A673 (cell line): ENCODE results near the gene UVRAG. TPM values are rescaled to one million over a fixed set of nuclear protein-coding genes. Genes with fewer than 3 reads are reported as not detected.
"Not testable (repeated sequence)": the region's sequence is repeated elsewhere in the genome, so short reads cannot be mapped to it uniquely, and the experiment has no call there.

Experiments used
- BruUV-seq: library from RNA; stranded (reverse); fragments of 400-500 nt; replicated peaks from 2 replicates; lab custom pipeline; 2021; lab: Mats Ljungman, UMichigan
- CTCF ChIA-PET: fragments of 300-600 bp; sonication (Branson Sonifier 250); formaldehyde crosslinking; loops from one replicate; lab custom pipeline; 2022; ENCODE audit warnings: antibody characterized with exemption; lab: Charles Lee
- POLR2A ChIA-PET: fragments of 300-600 bp; sonication (Branson Sonifier 250); formaldehyde crosslinking; loops from one replicate; lab custom pipeline; 2022; ENCODE audit warnings: antibody characterized with exemption; ENCODE audit not compliant: low non-redundant PET; lab: Charles Lee
- DNase-seq: peaks from one replicate; pipeline ENCODE4 v3.0.0-alpha.2; 2015; ENCODE audit warnings: low spot score
- H3K27ac ChIP-seq: fragments of 200-600 bp; sonication (generic); 2 replicates; pipeline ENCODE4 v1.5.1; 2016; ENCODE audit warnings: mixed run types, low read depth, mild to moderate bottlenecking, mixed read lengths, antibody characterized with exemption, low read length; ENCODE audit not compliant: poor library complexity, severe bottlenecking
- H3K27me3 ChIP-seq: fragments of 200-600 bp; sonication (generic); replicated peaks from 2 replicates; pipeline ENCODE4 v1.6.1; 2017; ENCODE audit warnings: mixed run types, low read depth, mild to moderate bottlenecking, mixed read lengths, antibody characterized with exemption, low read length; ENCODE audit not compliant: insufficient read depth, poor library complexity
- H3K36me3 ChIP-seq: fragments of 200-600 bp; sonication (generic); 2 replicates; pipeline ENCODE4 v1.6.1; 2016; ENCODE audit warnings: mixed run types, mild to moderate bottlenecking, mixed read lengths, antibody characterized with exemption, low read length; ENCODE audit not compliant: insufficient read depth, poor library complexity, severe bottlenecking
- H3K4me1 ChIP-seq: fragments of 200-600 bp; sonication (generic); 2 replicates; pipeline ENCODE4 v1.6.1; 2017; ENCODE audit warnings: mixed run types, mild to moderate bottlenecking, mixed read lengths, antibody characterized with exemption, low read length; ENCODE audit not compliant: insufficient read depth, poor library complexity, severe bottlenecking
- H3K4me3 ChIP-seq: fragments of 200-600 bp; sonication (generic); 2 replicates; pipeline ENCODE4 v1.5.1; 2016; ENCODE audit warnings: low read depth, mixed run types, mild to moderate bottlenecking, mixed read lengths, low read length; ENCODE audit not compliant: poor library complexity, severe bottlenecking
- H3K9me3 ChIP-seq: fragments of 200-600 bp; sonication (generic); 2 replicates; pipeline ENCODE4 v1.6.1; 2016; ENCODE audit warnings: mixed run types, low read depth, mild to moderate bottlenecking, mixed read lengths, antibody characterized with exemption, low read length; ENCODE audit not compliant: poor library complexity, severe bottlenecking
- CTCF ChIP-seq: fragments of 300-800, 200-600 bp; sonication (generic); conservative IDR thresholded peaks from 2 replicates; pipeline ENCODE4 v1.5.1; 2017; ENCODE audit warnings: low read depth, mild to moderate bottlenecking, antibody characterized with exemption, low read length, moderate library complexity, mixed read lengths
- EZH2 ChIP-seq: fragments of 200-600 bp; sonication (generic); IDR thresholded peaks from 2 replicates; pipeline ENCODE4 v1.6.1; 2017; ENCODE audit warnings: borderline replicate concordance, low read depth, mild to moderate bottlenecking, mixed read lengths, antibody characterized with exemption, low read length; ENCODE audit not compliant: poor library complexity, severe bottlenecking
- intact Hi-C: fragments of 100-400 bp; cut with micrococcal nuclease; formaldehyde crosslinking; loops from one replicate; pipeline ENCODE4 v1.10.0; 2022; ENCODE audit not compliant: unreplicated experiment
- total RNA-seq: library from RNA; stranded (reverse); gene quantifications from 2 replicates; pipeline ENCODE4 v1.2.3, GENCODE V29; 2021

Gene UVRAG
- total RNA-seq, 1 experiment from 2014 or later = 21.1 TPM

DNA sequence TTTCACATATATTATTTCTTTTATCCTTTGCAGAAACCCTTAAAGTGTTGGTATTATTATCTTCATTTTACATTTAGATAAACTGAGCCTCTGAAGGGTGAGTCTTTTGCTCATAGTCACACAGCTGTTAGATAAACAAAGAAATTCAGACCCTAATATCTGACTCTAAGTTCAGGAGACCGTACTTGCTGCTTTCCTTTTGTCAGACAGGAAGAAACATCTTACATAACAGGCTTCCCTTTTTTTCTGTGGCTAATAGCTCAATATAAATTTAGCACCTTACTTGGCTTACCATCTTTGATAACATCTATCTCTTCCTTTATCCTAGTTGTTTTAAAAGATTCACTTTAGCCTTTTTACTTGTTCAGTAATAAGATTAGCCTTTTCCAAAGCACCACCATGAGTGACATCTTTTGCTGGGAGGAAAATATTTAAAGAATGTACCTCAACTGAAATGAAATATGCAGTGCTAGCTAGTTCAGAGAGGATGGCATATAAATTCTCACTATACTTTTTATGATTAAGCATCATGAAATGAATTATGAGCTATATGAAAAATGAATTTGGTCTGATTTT lies 262.7 kb downstream of the UVRAG start:
- Histone ChIP-seq H3K27ac (no peak overlapping the region), H3K4me1 (peaks cover 34% of the 10 kb centered on the region), H3K4me3 (no peak overlapping the region), H3K36me3 (no peaks in the 10 kb centered on the region), H3K9me3 (no peaks in the 10 kb centered on the region), H3K27me3 (no peaks in the 10 kb centered on the region)
- TF ChIP-seq EZH2 (no peak), CTCF (no peak)
- DNase-seq = peak; percentile 15
- POLR2A ChIA-PET = no interaction called here
- intact Hi-C loops = no loop called here
- CTCF ChIA-PET = no interaction called here
- no TSS peak for BruUV-seq

DNA sequence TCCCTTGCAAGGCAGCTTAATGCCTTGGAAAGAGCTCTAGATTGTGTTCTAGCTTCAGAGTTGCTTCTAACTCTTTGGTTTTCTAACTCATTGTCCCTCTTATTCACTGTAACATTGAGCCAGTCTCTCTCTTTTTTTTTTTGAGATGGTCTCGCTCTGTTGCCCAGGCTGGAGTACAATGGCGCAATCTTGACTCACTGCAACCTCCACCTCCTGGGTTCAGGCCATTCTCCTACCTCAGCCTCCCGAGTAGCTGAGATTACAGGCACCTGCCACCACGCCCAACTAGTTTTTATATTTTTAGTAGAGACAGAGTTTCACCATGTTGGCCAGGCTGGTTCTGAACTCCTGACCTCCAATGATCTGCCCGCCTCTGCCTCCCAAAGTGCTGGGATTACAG lies 266.1 kb downstream of the UVRAG start:
- H3K4me1 ChIP-seq, CTCF ChIA-PET, H3K9me3 ChIP-seq, H3K36me3 ChIP-seq, H3K27me3 ChIP-seq, DNase-seq, H3K27ac ChIP-seq, intact Hi-C loops, BruUV-seq, H3K4me3 ChIP-seq: not testable (repeated sequence)
- POLR2A ChIA-PET = interaction anchor here (0.7 kb wide), 1 partner anchor 50 kb away, joined by 19 read pairs; no protein-coding TSS in a partner anchor

DNA sequence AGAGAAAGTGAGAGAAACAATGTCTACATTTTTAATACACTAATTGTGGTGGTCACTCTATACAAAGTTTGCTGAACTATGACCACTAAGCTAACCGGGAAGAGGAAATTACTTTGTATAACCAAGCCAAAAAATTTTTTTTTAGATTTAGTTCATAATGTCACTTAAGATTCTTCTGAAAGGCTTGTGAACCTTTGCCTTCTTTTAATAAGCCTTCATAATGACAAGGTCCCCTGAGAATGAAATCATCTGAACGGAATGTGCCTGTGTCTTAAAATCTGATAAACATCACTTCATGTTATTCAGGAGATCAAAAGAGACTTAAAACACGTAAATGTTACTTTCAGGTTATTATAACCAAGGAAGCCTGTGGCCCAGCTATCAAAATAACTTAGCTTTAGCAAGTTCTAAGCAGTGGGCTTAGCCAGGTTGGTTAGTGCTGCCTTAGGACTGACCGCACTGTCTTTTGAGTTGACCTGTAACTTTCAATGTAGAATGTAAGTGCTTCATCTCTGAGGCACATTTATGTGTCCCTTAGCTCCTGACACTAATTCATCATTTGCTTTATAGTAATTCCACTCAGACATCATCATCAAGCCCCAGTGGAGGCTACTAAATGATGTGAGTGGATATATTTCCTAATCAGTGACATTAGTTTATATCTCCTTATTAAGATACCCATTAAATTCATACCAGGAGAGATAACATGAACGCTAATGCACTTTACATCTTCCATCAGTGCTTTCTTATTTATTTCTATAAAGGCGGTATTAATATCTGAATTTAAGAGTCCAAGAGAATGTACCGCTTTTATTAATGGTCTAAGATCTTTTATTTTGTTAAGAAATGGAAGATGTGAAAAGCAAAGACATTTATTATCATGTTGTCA lies 268.8 kb downstream of the UVRAG start:
- H3K4me1 ChIP-seq = no peaks in the 10 kb centered on the region
- H3K9me3 ChIP-seq = no peaks in the 10 kb centered on the region
- no peak for TF ChIP-seq EZH2
- no peak for TF ChIP-seq CTCF
- intact Hi-C loops = no loop called here
- peak; percentile 37 for DNase-seq
- CTCF ChIA-PET = no interaction called here
- no peak overlapping the region for H3K27ac ChIP-seq
- no TSS peak for BruUV-seq
- no peaks in the 10 kb centered on the region for H3K36me3 ChIP-seq
- H3K27me3 ChIP-seq = no peaks in the 10 kb centered on the region
- POLR2A ChIA-PET = interaction anchor here (0.5 kb wide), 1 partner anchor 108 kb away, joined by 3 read pairs; no protein-coding TSS in a partner anchor
- no peak overlapping the region for H3K4me3 ChIP-seq
